Muscle layer of colon (tissue), 2 donors: ENCODE data around the gene SLC17A7.

Experiments used
- H3K27ac ChIP-seq: one replicate; pipeline ENCODE4 v1.7.0; 2013; ENCODE audit warnings: low read depth, mild to moderate bottlenecking, low read length, moderate library complexity
- H3K27me3 ChIP-seq, 2 donors: one replicate each; pipeline ENCODE4 v1.7.0; 2013; ENCODE audit warnings: low read length in 2 of 2, mild to moderate bottlenecking in 2 of 2; ENCODE audit not compliant: insufficient read depth in 2 of 2, control insufficient read depth in 1 of 2
- H3K36me3 ChIP-seq: one replicate; pipeline ENCODE4 v1.7.0; 2013; ENCODE audit warnings: mild to moderate bottlenecking, low read length; ENCODE audit not compliant: insufficient read depth
- H3K4me1 ChIP-seq: one replicate; pipeline ENCODE4 v1.7.0; 2013; ENCODE audit warnings: mild to moderate bottlenecking, low read length; ENCODE audit not compliant: insufficient read depth
- H3K4me3 ChIP-seq, 2 donors: one replicate each; pipeline ENCODE4 v1.7.0; 2013; ENCODE audit warnings: low read length in 2 of 2, low read depth in 1 of 2, mild to moderate bottlenecking in 1 of 2, moderate library complexity in 1 of 2
- H3K9ac ChIP-seq: one replicate; pipeline ENCODE4 v1.7.0; 2013; ENCODE audit warnings: low read length
- H3K9me3 ChIP-seq: one replicate; pipeline ENCODE4 v1.7.0; 2013; ENCODE audit warnings: mild to moderate bottlenecking, low read length
- donor health status: abdominal sarcoma.
- donor health status: Adenocarcinoma of cecum.

The SLC17A7 gene

GRCh38 chr19:49441960-49442350, 628 bp upstream of the SLC17A7 start:
- Histone ChIP-seq H3K9me3 (no peaks in the 10 kb centered on the region), H3K36me3 (peaks cover 4% of the 10 kb centered on the region), H3K4me1 (no peaks in the 10 kb centered on the region), H3K4me3 (no peak overlapping the region), H3K27me3 (peaks cover 23 to 59% of the 10 kb centered on the region in 2 donors), H3K27ac (no peak overlapping the region), H3K9ac (no peak overlapping the region)

GRCh38 chr19:49440439-49441209, 703 bp downstream of the SLC17A7 start:
- no peak overlapping the region for H3K4me3 ChIP-seq
- no peaks in the 10 kb centered on the region for H3K36me3 ChIP-seq
- H3K9me3 ChIP-seq, result no peaks in the 10 kb centered on the region
- H3K4me1 ChIP-seq, result no peaks in the 10 kb centered on the region
- peaks cover 27 to 72% of the 10 kb centered on the region in 2 donors for H3K27me3 ChIP-seq
- no peak overlapping the region for H3K27ac ChIP-seq
- H3K9ac ChIP-seq, result no peak overlapping the region

GRCh38 chr19:49439836-49440235, 1.5 kb downstream of the SLC17A7 start:
- Histone ChIP-seq H3K27me3 (peaks cover 32 to 80% of the 10 kb centered on the region in 2 donors), H3K4me1 (no peaks in the 10 kb centered on the region), H3K36me3 (no peaks in the 10 kb centered on the region), H3K9me3 (no peaks in the 10 kb centered on the region), H3K27ac (no peak overlapping the region), H3K4me3 (no peak overlapping the region), H3K9ac (no peak overlapping the region)

- Histone ChIP-seq H3K4me3 (no peak overlapping the region), H3K27ac (no peak overlapping the region), H3K4me1 (no peaks in the 10 kb centered on the region), H3K9ac (no peak overlapping the region), H3K9me3 (no peaks in the 10 kb centered on the region), H3K27me3 (peaks cover 48 to 94% of the 10 kb centered on the region in 2 donors), H3K36me3 (no peaks in the 10 kb centered on the region)
Observed at GRCh38 chr19:49438261-49438660, 3.1 kb downstream of the SLC17A7 start.

- no peaks in the 10 kb centered on the region for H3K9me3 ChIP-seq
- H3K27ac ChIP-seq, result no peak overlapping the region
- no peaks in the 10 kb centered on the region for H3K36me3 ChIP-seq
- H3K4me1 ChIP-seq, result no peaks in the 10 kb centered on the region
- peaks cover 49 to 94% of the 10 kb centered on the region in 2 donors for H3K27me3 ChIP-seq
- no peak overlapping the region for H3K4me3 ChIP-seq
- no peak overlapping the region for H3K9ac ChIP-seq
Observed at GRCh38 chr19:49437231-49437630, 4.1 kb downstream of the SLC17A7 start.

GRCh38 chr19:49436381-49437017, 4.8 kb downstream of the SLC17A7 start:
- no peak overlapping the region for H3K27ac ChIP-seq
- H3K9ac ChIP-seq, result no peak overlapping the region
- H3K27me3 ChIP-seq, result peaks cover 48 to 94% of the 10 kb centered on the region in 2 donors
- H3K9me3 ChIP-seq, result no peaks in the 10 kb centered on the region
- no peaks in the 10 kb centered on the region for H3K36me3 ChIP-seq
- H3K4me1 ChIP-seq, result no peaks in the 10 kb centered on the region
- no peak overlapping the region for H3K4me3 ChIP-seq

- no peak overlapping the region for H3K27ac ChIP-seq
- peaks cover 46 to 98% of the 10 kb centered on the region in 2 donors for H3K27me3 ChIP-seq
- H3K9me3 ChIP-seq, result no peaks in the 10 kb centered on the region
- H3K9ac ChIP-seq, result no peak overlapping the region
- H3K4me3 ChIP-seq, result no peak overlapping the region
- no peaks in the 10 kb centered on the region for H3K4me1 ChIP-seq
- no peaks in the 10 kb centered on the region for H3K36me3 ChIP-seq
Observed at GRCh38 chr19:49435670-49436069, 5.7 kb downstream of the SLC17A7 start.

- Histone ChIP-seq H3K27me3 (peaks cover 41 to 97% of the 10 kb centered on the region in 2 donors), H3K4me1 (no peaks in the 10 kb centered on the region)
Observed at GRCh38 chr19:49434907-49435583, 6.3 kb downstream of the SLC17A7 start.

GRCh38 chr19:49433240-49433901, 8.0 kb downstream of the SLC17A7 start:
- H3K27me3 ChIP-seq, result peaks cover 37 to 94% of the 10 kb centered on the region in 2 donors
- H3K9ac ChIP-seq, result no peak overlapping the region
- no peaks in the 10 kb centered on the region for H3K9me3 ChIP-seq
- no peaks in the 10 kb centered on the region for H3K36me3 ChIP-seq
- H3K4me3 ChIP-seq, result no peak overlapping the region
- no peak overlapping the region for H3K27ac ChIP-seq
- peaks cover 3% of the 10 kb centered on the region for H3K4me1 ChIP-seq

More at GRCh38 chr19:49434907-49435583, 6.3 kb downstream of the SLC17A7 start:
- Histone ChIP-seq H3K36me3 (no peaks in the 10 kb centered on the region), H3K27ac (no peak overlapping the region), H3K9ac (no peak overlapping the region), H3K9me3 (no peaks in the 10 kb centered on the region), H3K4me3 (no peak overlapping the region)

- peaks cover 43 to 94% of the 10 kb centered on the region in 2 donors for H3K27me3 ChIP-seq
- H3K9ac ChIP-seq, result no peak overlapping the region
- H3K36me3 ChIP-seq, result no peaks in the 10 kb centered on the region
- H3K27ac ChIP-seq, result no peak overlapping the region
- H3K4me3 ChIP-seq, result no peak overlapping the region
- H3K9me3 ChIP-seq, result no peaks in the 10 kb centered on the region
- peaks cover 8% of the 10 kb centered on the region for H3K4me1 ChIP-seq
Observed at GRCh38 chr19:49432141-49433073, 8.9 kb downstream of the SLC17A7 start.
